Breast epithelium (tissue), 3 donors: ENCODE measurements around the gene HSD17B11.
"Not testable (repeated sequence)": the region's sequence is repeated elsewhere in the genome, so short reads cannot be mapped to it uniquely, and the experiment has no call there.

ENCODE experiments used
- CTCF ChIP-seq, 3 donors: fragments of 450-650 bp; IDR thresholded peaks; one replicate each; pipeline ENCODE4 v1.5.1; 2016 to 2017; ENCODE audit warnings: antibody characterized with exemption in 3 of 3, mild to moderate bottlenecking in 3 of 3, moderate library complexity in 3 of 3
- POLR2A ChIP-seq: fragments of 450-650 bp; IDR thresholded peaks from one replicate; pipeline ENCODE4 v1.6.1; 2016; ENCODE audit warnings: antibody characterized with exemption, mild to moderate bottlenecking, moderate library complexity
- POLR2AphosphoS5 ChIP-seq, 3 donors: sonication (generic); formaldehyde crosslinking; IDR thresholded peaks; one replicate each; pipeline ENCODE4 v1.6.1; 2017; ENCODE audit warnings: antibody characterized with exemption in 3 of 3

GRCh38 chr4:87384466-87385132, 6.4 kb downstream of the HSD17B11 start:
- not testable (repeated sequence) for TF ChIP-seq CTCF (IDR thresholded peaks at IDR 0.05); POLR2AphosphoS5 (IDR thresholded peaks at IDR 0.05); POLR2A
